GM21381 (cell line): Measurements from ENCODE around the gene MRC2.
A peak's percentile ranks its signal among the peaks of the same experiment; 100 is the strongest.

Experiments used
- ATAC-seq: cut with Tn5 transposase; IDR thresholded peaks from one replicate; pipeline ENCODE4 v1.9.1; 2021; ENCODE audit warnings: mild to moderate bottlenecking, moderate library complexity; ENCODE audit not compliant: unreplicated experiment

MRC2 gene

GRCh38 chr17:62717889-62718288 lies 90.4 kb downstream of the MRC2 start:
- no peak for ATAC-seq

- no peak for ATAC-seq
Measured at GRCh38 chr17:62718429-62718828, 91.0 kb downstream of the MRC2 start.

- no peak for ATAC-seq
Measured at GRCh38 chr17:62719586-62719985, 92.1 kb downstream of the MRC2 start.

- ATAC-seq = no peak
Measured at GRCh38 chr17:62720126-62720850, 92.8 kb downstream of the MRC2 start.

- no peak for ATAC-seq
Measured at GRCh38 chr17:62722625-62723024, 95.2 kb downstream of the MRC2 start.

- no peak for ATAC-seq
Measured at GRCh38 chr17:62723842-62724241, 96.4 kb downstream of the MRC2 start.

- peak; percentile 91 for ATAC-seq
Measured at GRCh38 chr17:62724398-62725146, 97.1 kb downstream of the MRC2 start.

- no peak for ATAC-seq
Measured at GRCh38 chr17:62725791-62726249, 98.3 kb downstream of the MRC2 start.

- no peak for ATAC-seq
Measured at GRCh38 chr17:62727916-62728672, 100.6 kb downstream of the MRC2 start.

- no peak for ATAC-seq
Measured at GRCh38 chr17:62732125-62732524, 104.7 kb downstream of the MRC2 start.

GRCh38 chr17:62735044-62735651 lies 107.7 kb downstream of the MRC2 start:
- no peak for ATAC-seq

- no peak for ATAC-seq
Measured at GRCh38 chr17:62737513-62737912, 110.0 kb downstream of the MRC2 start.

GRCh38 chr17:62738281-62738680 lies 110.8 kb downstream of the MRC2 start:
- no peak for ATAC-seq

- ATAC-seq = no peak
Measured at GRCh38 chr17:62739645-62740388, 112.3 kb downstream of the MRC2 start.

- ATAC-seq = peak; percentile 56
Measured at GRCh38 chr17:62741290-62741689, 113.8 kb downstream of the MRC2 start.
